PC-9 (cell line): ENCODE measurements around the gene PPHLN1. TPM values are rescaled to one million over a fixed set of nuclear protein-coding genes. Genes with fewer than 3 reads are reported as not detected.

ENCODE experiments used
- BruUV-seq: library from RNA; stranded (reverse); fragments of 400-500 nt; replicated peaks from 2 replicates; lab custom pipeline; 2021; lab: Mats Ljungman, UMichigan
- CTCF ChIA-PET: fragments of 300-600 bp; sonication (Branson Sonifier 250); formaldehyde crosslinking; loops from one replicate; lab custom pipeline; 2022; ENCODE audit warnings: antibody characterized with exemption; lab: Charles Lee
- POLR2A ChIA-PET: fragments of 300-600 bp; sonication (Branson Sonifier 250); formaldehyde crosslinking; loops from one replicate; lab custom pipeline; 2022; ENCODE audit warnings: antibody characterized with exemption; ENCODE audit not compliant: unreplicated experiment; lab: Charles Lee
- DNase-seq, 2 experiments: peaks; one replicate each; pipeline versions ENCODE4 v3.0.0 to v3.0.0-alpha.2; 2015 to 2022; ENCODE audit warnings: mixed read lengths in 1 of 2
- H2AFZ ChIP-seq: fragments of 200-600 bp; sonication (generic); 2 replicates; pipeline ENCODE4 v1.8.1; 2017; ENCODE audit warnings: antibody characterized with exemption
- H3F3A ChIP-seq: fragments of 200-600 bp; sonication (generic); 2 replicates; pipeline ENCODE4 v1.8.1; 2017; ENCODE audit warnings: antibody characterized with exemption, mild to moderate bottlenecking, low read depth; ENCODE audit not compliant: insufficient read depth
- H3K27ac ChIP-seq: fragments of 200-600 bp; sonication (generic); 2 replicates; pipeline ENCODE4 v1.6.1; 2016; ENCODE audit warnings: mixed run types
- H3K27me3 ChIP-seq: fragments of 200-600 bp; sonication (generic); 2 replicates; pipeline ENCODE4 v1.6.1; 2016; ENCODE audit warnings: low read depth, mixed run types; ENCODE audit not compliant: insufficient read depth
- H3K36me3 ChIP-seq: fragments of 200-600 bp; sonication (generic); 2 replicates; pipeline ENCODE4 v1.6.1; 2016; ENCODE audit warnings: low read depth, mixed run types
- H3K4me1 ChIP-seq: fragments of 200-600 bp; sonication (generic); replicated peaks from 2 replicates; pipeline ENCODE4 v1.6.1; 2016; ENCODE audit warnings: mixed run types; ENCODE audit not compliant: insufficient read depth
- H3K4me2 ChIP-seq: fragments of 200-600 bp; sonication (generic); 2 replicates; pipeline ENCODE4 v1.6.1; 2017; ENCODE audit warnings: mixed run types
- H3K4me3 ChIP-seq: fragments of 200-600 bp; sonication (generic); 2 replicates; pipeline ENCODE4 v1.6.1; 2016; ENCODE audit warnings: mixed run types
- H3K79me2 ChIP-seq: fragments of 200-600 bp; sonication (generic); 2 replicates; pipeline ENCODE4 v1.6.1; 2017; ENCODE audit warnings: low read depth, mixed run types
- H3K9me2 ChIP-seq: fragments of 200-600 bp; sonication (generic); 2 replicates; pipeline ENCODE4 v1.8.1; 2017; ENCODE audit warnings: mild to moderate bottlenecking; ENCODE audit not compliant: insufficient read depth
- H3K9me3 ChIP-seq: fragments of 200-600 bp; sonication (generic); 2 replicates; pipeline ENCODE4 v1.8.1; 2016; ENCODE audit warnings: low read depth; ENCODE audit not compliant: insufficient read depth
- H4K20me1 ChIP-seq: fragments of 200-600 bp; sonication (generic); 2 replicates; pipeline ENCODE4 v1.8.1; 2017; ENCODE audit not compliant: insufficient read depth
- EZH2 ChIP-seq: fragments of 200-600 bp; sonication (generic); IDR thresholded peaks from 2 replicates; pipeline ENCODE4 v1.8.0; 2017; ENCODE audit warnings: antibody characterized with exemption, low read depth
- intact Hi-C: fragments of 100-400 bp; cut with micrococcal nuclease; formaldehyde crosslinking; loops from one replicate; pipeline ENCODE4 v1.10.0; 2022; ENCODE audit not compliant: unreplicated experiment
- total RNA-seq: library from RNA; stranded (reverse); gene quantifications from 2 replicates; pipeline ENCODE4 v1.2.3, GENCODE V29; 2021
- TF ChIP-seq, protein P1 (sequence below): fragments of 200-600 bp; sonication (generic); conservative IDR thresholded peaks from 2 replicates; pipeline ENCODE4 v1.6.1; 2017; ENCODE audit warnings: mixed run types, antibody characterized with exemption, mild to moderate bottlenecking, moderate library complexity

The PPHLN1 gene
- total RNA-seq, 1 experiment from 2014 or later, result 61.9 TPM

DNA sequence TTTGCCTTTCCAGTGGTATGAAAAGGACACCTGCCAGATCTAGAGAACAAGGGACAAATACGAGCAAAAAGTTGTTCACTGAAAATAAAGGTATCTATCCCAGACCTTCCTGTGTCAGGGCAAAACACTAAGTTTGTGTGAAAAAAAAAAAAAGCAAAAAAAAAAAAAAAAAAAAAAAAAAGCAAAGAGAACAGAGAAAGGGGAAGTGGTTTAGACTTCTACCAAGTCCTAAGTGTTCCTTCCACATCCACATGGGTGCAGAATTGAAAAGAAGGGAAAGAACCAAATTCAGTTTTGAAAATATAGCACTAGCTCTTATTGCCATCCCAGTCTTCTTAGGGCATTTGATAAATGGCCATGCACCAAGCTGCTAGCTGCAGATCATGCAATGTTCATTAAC lies 41.8 kb upstream of the PPHLN1 start:
- no peaks in the 10 kb centered on the region for H3K27me3 ChIP-seq
- intact Hi-C loops, result no loop called here
- ChIA-PET POLR2A (interaction anchor here (0.6 kb wide), 1 partner anchor 130 kb away, joined by 13 read pairs; no protein-coding TSS in a partner anchor), CTCF (no interaction called here)
- no peaks in the 10 kb centered on the region for H3K4me1 ChIP-seq
- no peaks in the 10 kb centered on the region for H3K9me2 ChIP-seq
- BruUV-seq, result no TSS peak
- H3K27ac ChIP-seq, result no peak overlapping the region
- no peaks in the 10 kb centered on the region for H3K9me3 ChIP-seq
- no peak overlapping the region for H3K4me3 ChIP-seq
- TF ChIP-seq EZH2, result no peak
- TF ChIP-seq, protein P1, sequence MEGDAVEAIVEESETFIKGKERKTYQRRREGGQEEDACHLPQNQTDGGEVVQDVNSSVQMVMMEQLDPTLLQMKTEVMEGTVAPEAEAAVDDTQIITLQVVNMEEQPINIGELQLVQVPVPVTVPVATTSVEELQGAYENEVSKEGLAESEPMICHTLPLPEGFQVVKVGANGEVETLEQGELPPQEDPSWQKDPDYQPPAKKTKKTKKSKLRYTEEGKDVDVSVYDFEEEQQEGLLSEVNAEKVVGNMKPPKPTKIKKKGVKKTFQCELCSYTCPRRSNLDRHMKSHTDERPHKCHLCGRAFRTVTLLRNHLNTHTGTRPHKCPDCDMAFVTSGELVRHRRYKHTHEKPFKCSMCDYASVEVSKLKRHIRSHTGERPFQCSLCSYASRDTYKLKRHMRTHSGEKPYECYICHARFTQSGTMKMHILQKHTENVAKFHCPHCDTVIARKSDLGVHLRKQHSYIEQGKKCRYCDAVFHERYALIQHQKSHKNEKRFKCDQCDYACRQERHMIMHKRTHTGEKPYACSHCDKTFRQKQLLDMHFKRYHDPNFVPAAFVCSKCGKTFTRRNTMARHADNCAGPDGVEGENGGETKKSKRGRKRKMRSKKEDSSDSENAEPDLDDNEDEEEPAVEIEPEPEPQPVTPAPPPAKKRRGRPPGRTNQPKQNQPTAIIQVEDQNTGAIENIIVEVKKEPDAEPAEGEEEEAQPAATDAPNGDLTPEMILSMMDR, result no peak
- no peaks in the 10 kb centered on the region for H4K20me1 ChIP-seq
- no peaks in the 10 kb centered on the region for H3K36me3 ChIP-seq
- H3F3A ChIP-seq, result no peaks in the 10 kb centered on the region
- H3K79me2 ChIP-seq, result no peaks in the 10 kb centered on the region
- no peak overlapping the region for H2AFZ ChIP-seq
- no peak overlapping the region for H3K4me2 ChIP-seq
- no peak for DNase-seq

DNA sequence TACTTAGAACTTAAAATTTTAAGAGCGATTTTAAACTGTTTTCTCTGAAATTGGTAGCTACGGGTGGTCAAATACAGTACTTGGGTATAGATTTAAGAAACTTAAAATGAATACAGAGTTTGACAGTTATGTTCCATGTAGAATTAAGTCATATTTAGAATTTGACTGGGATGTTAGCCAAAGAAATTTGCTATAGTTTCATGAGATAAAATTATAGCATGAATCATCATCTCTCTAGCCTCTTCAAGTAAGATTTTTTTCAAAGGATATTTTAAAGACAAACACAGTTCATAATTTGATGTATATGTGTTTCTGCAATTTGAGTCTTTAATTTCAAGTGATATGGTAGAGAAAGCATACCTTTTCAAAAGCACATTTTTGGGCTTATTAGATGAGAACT lies 41.1 kb upstream of the PPHLN1 start:
- ChIA-PET CTCF (no interaction called here), POLR2A (interaction anchor here (0.6 kb wide), 1 partner anchor 130 kb away, joined by 13 read pairs; no protein-coding TSS in a partner anchor)
- Histone ChIP-seq H2AFZ (no peak overlapping the region), H3K4me2 (no peak overlapping the region), H3K36me3 (no peaks in the 10 kb centered on the region), H3K79me2 (no peaks in the 10 kb centered on the region), H3K4me3 (no peak overlapping the region), H3K27ac (no peak overlapping the region), H3K9me3 (no peaks in the 10 kb centered on the region), H4K20me1 (no peaks in the 10 kb centered on the region), H3F3A (no peaks in the 10 kb centered on the region), H3K4me1 (no peaks in the 10 kb centered on the region), H3K27me3 (no peaks in the 10 kb centered on the region), H3K9me2 (no peaks in the 10 kb centered on the region)
- intact Hi-C loops, result no loop called here
- DNase-seq, result no peak
- TF ChIP-seq, protein P1, result no peak
- TF ChIP-seq EZH2, result no peak
- BruUV-seq, result no TSS peak

DNA sequence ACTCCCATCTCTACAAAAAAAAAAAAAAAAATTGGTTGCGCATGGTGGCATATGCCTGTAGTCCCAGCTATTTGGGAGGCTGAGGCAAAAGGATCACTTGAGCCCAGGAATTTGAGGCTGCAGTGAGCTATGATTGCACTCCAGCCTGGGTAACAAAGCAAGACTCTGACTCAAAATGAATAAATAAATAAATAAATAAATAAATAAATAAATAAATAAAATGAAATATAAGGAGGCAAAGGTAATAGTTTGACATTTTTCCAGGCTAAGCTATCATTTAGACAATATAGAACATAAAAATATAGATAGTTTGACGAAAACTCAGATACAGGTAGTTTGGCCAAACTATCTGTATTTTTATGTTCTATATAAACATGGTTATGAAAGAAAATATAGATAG lies 40.5 kb upstream of the PPHLN1 start:
- Histone ChIP-seq H3K9me2 (no peaks in the 10 kb centered on the region), H3K4me3 (no peak overlapping the region), H3F3A (no peaks in the 10 kb centered on the region), H3K27ac (no peak overlapping the region), H2AFZ (no peak overlapping the region), H4K20me1 (no peaks in the 10 kb centered on the region), H3K79me2 (no peaks in the 10 kb centered on the region), H3K9me3 (no peaks in the 10 kb centered on the region), H3K36me3 (no peaks in the 10 kb centered on the region), H3K27me3 (no peaks in the 10 kb centered on the region), H3K4me1 (no peaks in the 10 kb centered on the region), H3K4me2 (no peak overlapping the region)
- ChIA-PET CTCF (no interaction called here), POLR2A (no interaction called here)
- BruUV-seq, result no TSS peak
- intact Hi-C loops, result no loop called here
- no peak for DNase-seq
- TF ChIP-seq, protein P1, result no peak
- no peak for TF ChIP-seq EZH2
